ENCODE measurements around the gene WDFY1. TPM values are rescaled to one million over a fixed set of nuclear protein-coding genes. Genes with fewer than 3 reads are reported as not detected.

WDFY1 gene
- total RNA-seq, 1 experiment from 2014 or later = 88.7 TPM

DNA sequence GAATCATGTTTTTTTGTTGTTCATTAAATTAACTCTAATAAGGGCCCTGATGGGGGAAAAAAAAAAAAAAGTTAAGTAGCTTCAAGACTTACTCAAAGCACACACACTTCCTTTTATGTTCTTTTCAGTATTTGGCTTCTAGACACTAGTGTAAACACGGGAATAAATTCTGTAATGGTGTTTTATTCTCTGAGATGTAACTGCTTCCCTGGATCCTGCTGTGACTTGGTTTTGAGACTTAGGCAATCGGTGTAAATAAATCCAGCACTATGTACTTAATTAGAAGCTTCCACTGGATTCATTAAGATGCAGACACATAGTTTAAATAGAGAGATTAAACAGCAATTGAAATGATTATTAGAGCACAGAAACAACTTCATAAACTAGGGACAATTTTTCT is 81.6 kb downstream of the WDFY1 start:
- no peak for TF ChIP-seq EZH2 (IDR thresholded peaks at IDR 0.05; ENCODE audit: borderline replicate concordance, low read depth, low read length, poor library complexity, severe bottlenecking)
- TF ChIP-seq, protein P1, sequence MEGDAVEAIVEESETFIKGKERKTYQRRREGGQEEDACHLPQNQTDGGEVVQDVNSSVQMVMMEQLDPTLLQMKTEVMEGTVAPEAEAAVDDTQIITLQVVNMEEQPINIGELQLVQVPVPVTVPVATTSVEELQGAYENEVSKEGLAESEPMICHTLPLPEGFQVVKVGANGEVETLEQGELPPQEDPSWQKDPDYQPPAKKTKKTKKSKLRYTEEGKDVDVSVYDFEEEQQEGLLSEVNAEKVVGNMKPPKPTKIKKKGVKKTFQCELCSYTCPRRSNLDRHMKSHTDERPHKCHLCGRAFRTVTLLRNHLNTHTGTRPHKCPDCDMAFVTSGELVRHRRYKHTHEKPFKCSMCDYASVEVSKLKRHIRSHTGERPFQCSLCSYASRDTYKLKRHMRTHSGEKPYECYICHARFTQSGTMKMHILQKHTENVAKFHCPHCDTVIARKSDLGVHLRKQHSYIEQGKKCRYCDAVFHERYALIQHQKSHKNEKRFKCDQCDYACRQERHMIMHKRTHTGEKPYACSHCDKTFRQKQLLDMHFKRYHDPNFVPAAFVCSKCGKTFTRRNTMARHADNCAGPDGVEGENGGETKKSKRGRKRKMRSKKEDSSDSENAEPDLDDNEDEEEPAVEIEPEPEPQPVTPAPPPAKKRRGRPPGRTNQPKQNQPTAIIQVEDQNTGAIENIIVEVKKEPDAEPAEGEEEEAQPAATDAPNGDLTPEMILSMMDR (conservative IDR thresholded peaks at IDR 0.05; ENCODE audit: low read depth, low read length) = no peak
- no peak overlapping the region for H3K4me3 ChIP-seq (ENCODE audit: low read depth, low read length, poor library complexity, severe bottlenecking)
- peak; percentile 32 for DNase-seq (ENCODE audit: low spot score)
- CTCF ChIA-PET = no interaction called here
- no peak overlapping the region for H3K27ac ChIP-seq (ENCODE audit: low read depth, low read length, poor library complexity, severe bottlenecking)
- peaks cover 19% of the 10 kb centered on the region for H3K4me1 ChIP-seq (ENCODE audit: insufficient read depth, low read length, poor library complexity, severe bottlenecking)
- POLR2A ChIA-PET (ENCODE audit: low non-redundant PET) = no interaction called here
- no peaks in the 10 kb centered on the region for H3K27me3 ChIP-seq (replicated peaks; ENCODE audit: insufficient read depth, low read depth, low read length, poor library complexity)
- intact Hi-C loops (cut with micrococcal nuclease; ENCODE audit: unreplicated experiment) = loop anchor here (5.0 kb wide), 1 partner anchor 504 kb away; no protein-coding TSS in a partner anchor
- no TSS peak for BruUV-seq (replicated peaks)
- no peaks in the 10 kb centered on the region for H3K36me3 ChIP-seq (ENCODE audit: insufficient read depth, low read length, poor library complexity, severe bottlenecking)
- H3K9me3 ChIP-seq (ENCODE audit: low read depth, low read length, poor library complexity, severe bottlenecking) = no peaks in the 10 kb centered on the region

DNA sequence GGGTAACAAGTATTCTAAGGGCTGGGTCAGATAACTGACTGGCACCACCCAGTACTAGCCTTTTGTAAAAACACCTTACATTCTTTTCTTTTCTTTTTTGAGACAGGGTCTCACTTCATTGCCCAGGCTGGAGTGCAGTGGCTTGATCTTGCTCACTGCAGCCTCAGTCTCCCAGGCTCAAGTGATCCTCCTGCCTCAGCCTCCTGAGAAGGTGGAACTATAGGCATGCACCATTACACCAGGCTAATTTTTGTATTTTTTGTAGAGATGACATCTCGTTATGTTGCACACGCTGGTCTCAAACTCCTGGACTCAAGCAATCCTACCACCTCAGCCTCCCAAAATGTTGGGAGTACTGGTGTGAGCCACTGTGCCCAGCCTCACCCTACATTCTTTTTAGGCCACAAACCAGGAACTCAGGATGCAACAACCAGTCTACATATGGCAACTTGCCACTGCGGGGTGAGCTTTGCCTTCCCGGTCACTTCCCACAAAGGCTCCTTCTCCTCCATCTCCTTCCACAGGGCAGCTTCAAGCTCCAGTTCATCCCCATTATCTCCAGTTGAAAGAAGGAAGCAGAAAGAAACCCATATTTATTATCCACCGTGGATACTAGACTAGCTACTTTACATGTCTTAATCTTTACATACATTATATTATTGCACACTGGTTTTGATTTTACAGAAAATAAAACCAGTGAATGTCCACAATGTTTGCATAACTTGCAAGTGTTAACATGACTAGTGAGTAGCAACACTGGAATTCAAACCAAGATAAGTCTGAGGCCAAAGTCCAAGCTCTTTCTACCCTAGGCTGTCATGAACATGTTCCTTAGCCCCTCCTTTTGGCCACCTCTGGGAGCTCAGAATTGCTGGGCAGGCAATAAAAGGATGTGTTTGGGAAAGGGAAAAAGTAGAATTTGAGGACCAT is 84.1 kb downstream of the WDFY1 start:
- ChIA-PET CTCF (interaction anchor here (1.4 kb wide), 1 partner anchor 889 kb away, joined by 9 read pairs; no protein-coding TSS in a partner anchor), POLR2A (ENCODE audit: low non-redundant PET) (no interaction called here)
- no peak for DNase-seq (ENCODE audit: low spot score)
- no peaks in the 10 kb centered on the region for H3K9me3 ChIP-seq (ENCODE audit: low read depth, low read length, poor library complexity, severe bottlenecking)
- no peaks in the 10 kb centered on the region for H3K36me3 ChIP-seq (ENCODE audit: insufficient read depth, low read length, poor library complexity, severe bottlenecking)
- peaks cover 19% of the 10 kb centered on the region for H3K4me1 ChIP-seq (ENCODE audit: insufficient read depth, low read length, poor library complexity, severe bottlenecking)
- no TSS peak for BruUV-seq (replicated peaks)
- intact Hi-C loops (cut with micrococcal nuclease; ENCODE audit: unreplicated experiment) = loop anchor here (5.0 kb wide), 1 partner anchor 506 kb away; no protein-coding TSS in a partner anchor
- H3K4me3 ChIP-seq (ENCODE audit: low read depth, low read length, poor library complexity, severe bottlenecking) = no peak overlapping the region
- H3K27ac ChIP-seq (ENCODE audit: low read depth, low read length, poor library complexity, severe bottlenecking) = no peak overlapping the region
- no peak for TF ChIP-seq EZH2 (IDR thresholded peaks at IDR 0.05; ENCODE audit: borderline replicate concordance, low read depth, low read length, poor library complexity, severe bottlenecking)
- TF ChIP-seq, protein P1 (conservative IDR thresholded peaks at IDR 0.05; ENCODE audit: low read depth, low read length) = no peak
- no peaks in the 10 kb centered on the region for H3K27me3 ChIP-seq (replicated peaks; ENCODE audit: insufficient read depth, low read depth, low read length, poor library complexity)

DNA sequence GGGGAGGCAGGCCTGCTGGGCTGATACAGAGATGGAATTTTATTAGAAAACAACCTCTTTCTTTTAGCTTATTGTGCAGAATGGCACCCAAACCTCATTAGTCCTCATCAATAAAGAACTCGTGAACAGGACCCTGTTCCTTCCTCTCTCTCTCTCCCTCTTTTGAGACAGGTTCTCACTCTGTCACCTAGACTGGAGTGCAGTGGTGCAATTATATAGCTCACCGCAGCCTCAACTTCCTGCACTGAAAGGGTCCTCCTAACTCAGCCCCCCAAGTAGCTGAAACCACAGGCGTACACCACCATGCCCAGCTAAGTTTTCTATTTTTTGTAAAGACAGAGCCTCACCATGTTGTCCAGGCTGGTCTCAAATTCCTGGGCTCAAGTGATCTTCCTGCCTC is 86.1 kb downstream of the WDFY1 start:
- POLR2A ChIA-PET (ENCODE audit: low non-redundant PET) = no interaction called here
- CTCF ChIA-PET = no interaction called here
- TF ChIP-seq, protein P1 (conservative IDR thresholded peaks at IDR 0.05; ENCODE audit: low read depth, low read length) = no peak
- no peak for TF ChIP-seq EZH2 (IDR thresholded peaks at IDR 0.05; ENCODE audit: borderline replicate concordance, low read depth, low read length, poor library complexity, severe bottlenecking)
- Histone ChIP-seq H3K27me3 (replicated peaks; ENCODE audit: insufficient read depth, low read depth, low read length, poor library complexity) (no peaks in the 10 kb centered on the region), H3K36me3 (ENCODE audit: insufficient read depth, low read length, poor library complexity, severe bottlenecking) (no peaks in the 10 kb centered on the region), H3K4me1 (ENCODE audit: insufficient read depth, low read length, poor library complexity, severe bottlenecking) (peaks cover 19% of the 10 kb centered on the region), H3K4me3 (ENCODE audit: low read depth, low read length, poor library complexity, severe bottlenecking) (no peak overlapping the region), H3K9me3 (ENCODE audit: low read depth, low read length, poor library complexity, severe bottlenecking) (no peaks in the 10 kb centered on the region), H3K27ac (ENCODE audit: low read depth, low read length, poor library complexity, severe bottlenecking) (no peak overlapping the region)
- DNase-seq (ENCODE audit: low spot score) = no peak
- BruUV-seq (replicated peaks) = no TSS peak
- intact Hi-C loops (cut with micrococcal nuclease; ENCODE audit: unreplicated experiment) = no loop called here

Measured in A673 (cell line).